ENCODE measurements around the gene JCAD. TPM values are rescaled to one million over a fixed set of nuclear protein-coding genes. Genes with fewer than 3 reads are reported as not detected.

JCAD gene
- polyA plus RNA-seq, 3 donors = 29.8 to 35.9 (median 33.8) TPM

GRCh38 chr10:30074933-30075332, 15.5 kb upstream of the JCAD start:
- no peak for DNase-seq (ENCODE audit: low read depth in 3 of 3, low spot score in 2 of 3)

GRCh38 chr10:30074090-30074489, 14.7 kb upstream of the JCAD start:
- DNase-seq (ENCODE audit: low read depth in 3 of 3, low spot score in 2 of 3) = no peak

- DNase-seq (ENCODE audit: low read depth in 3 of 3, low spot score in 2 of 3) = no peak
These were observed 14.3 kb upstream of the JCAD start for GRCh38 chr10:30073767-30074060.

GRCh38 chr10:30073045-30073766, 13.8 kb upstream of the JCAD start:
- DNase-seq (ENCODE audit: low read depth in 3 of 3, low spot score in 2 of 3) = no peak

GRCh38 chr10:30072068-30072467, 12.7 kb upstream of the JCAD start:
- no peak for DNase-seq (ENCODE audit: low read depth in 3 of 3, low spot score in 2 of 3)

GRCh38 chr10:30070001-30070685, 10.8 kb upstream of the JCAD start:
- DNase-seq (ENCODE audit: low read depth in 3 of 3, low spot score in 2 of 3) = no peak

- DNase-seq (ENCODE audit: low read depth in 3 of 3, low spot score in 2 of 3) = no peak
These were observed 9.3 kb upstream of the JCAD start for GRCh38 chr10:30068492-30069223.

GRCh38 chr10:30063099-30063498, 3.7 kb upstream of the JCAD start:
- no peak for DNase-seq (ENCODE audit: low read depth in 3 of 3, low spot score in 2 of 3)

- DNase-seq (ENCODE audit: low read depth in 3 of 3, low spot score in 2 of 3) = no peak
These were observed 3.2 kb upstream of the JCAD start for GRCh38 chr10:30062582-30062981.

GRCh38 chr10:30062090-30062489, 2.7 kb upstream of the JCAD start:
- no peak for DNase-seq (ENCODE audit: low read depth in 3 of 3, low spot score in 2 of 3)

GRCh38 chr10:30058570-30059132, 735 bp downstream of the JCAD start:
- DNase-seq (ENCODE audit: low read depth in 3 of 3, low spot score in 2 of 3) = no peak

GRCh38 chr10:30057894-30058556, 1.4 kb downstream of the JCAD start:
- no peak for DNase-seq (ENCODE audit: low read depth in 3 of 3, low spot score in 2 of 3)

- DNase-seq (ENCODE audit: low read depth in 3 of 3, low spot score in 2 of 3) = no peak
These were observed 2.0 kb downstream of the JCAD start for GRCh38 chr10:30057421-30057841.

- DNase-seq (ENCODE audit: low read depth in 3 of 3, low spot score in 2 of 3) = no peak
These were observed 2.5 kb downstream of the JCAD start for GRCh38 chr10:30056767-30057355.

- no peak for DNase-seq (ENCODE audit: low read depth in 3 of 3, low spot score in 2 of 3)
These were observed 3.1 kb downstream of the JCAD start for GRCh38 chr10:30056281-30056680.

- no peak for DNase-seq (ENCODE audit: low read depth in 3 of 3, low spot score in 2 of 3)
These were observed 4.1 kb downstream of the JCAD start for GRCh38 chr10:30055226-30055662.

GRCh38 chr10:30052062-30052461, 7.3 kb downstream of the JCAD start:
- DNase-seq (ENCODE audit: low read depth in 3 of 3, low spot score in 2 of 3) = no peak

- no peak for DNase-seq (ENCODE audit: low read depth in 3 of 3, low spot score in 2 of 3)
These were observed 8.2 kb downstream of the JCAD start for GRCh38 chr10:30051220-30051619.

GRCh38 chr10:30050411-30050810, 9.0 kb downstream of the JCAD start:
- no peak for DNase-seq (ENCODE audit: low read depth in 3 of 3, low spot score in 2 of 3)

- DNase-seq (ENCODE audit: low read depth in 3 of 3, low spot score in 2 of 3) = no peak
These were observed 10.4 kb downstream of the JCAD start for GRCh38 chr10:30048768-30049517.
